ENCODE measurements around the gene IGF2R.
"Not testable (repeated sequence)": the region's sequence is repeated elsewhere in the genome, so short reads cannot be mapped to it uniquely, and the experiment has no call there.

Gene IGF2R

DNA sequence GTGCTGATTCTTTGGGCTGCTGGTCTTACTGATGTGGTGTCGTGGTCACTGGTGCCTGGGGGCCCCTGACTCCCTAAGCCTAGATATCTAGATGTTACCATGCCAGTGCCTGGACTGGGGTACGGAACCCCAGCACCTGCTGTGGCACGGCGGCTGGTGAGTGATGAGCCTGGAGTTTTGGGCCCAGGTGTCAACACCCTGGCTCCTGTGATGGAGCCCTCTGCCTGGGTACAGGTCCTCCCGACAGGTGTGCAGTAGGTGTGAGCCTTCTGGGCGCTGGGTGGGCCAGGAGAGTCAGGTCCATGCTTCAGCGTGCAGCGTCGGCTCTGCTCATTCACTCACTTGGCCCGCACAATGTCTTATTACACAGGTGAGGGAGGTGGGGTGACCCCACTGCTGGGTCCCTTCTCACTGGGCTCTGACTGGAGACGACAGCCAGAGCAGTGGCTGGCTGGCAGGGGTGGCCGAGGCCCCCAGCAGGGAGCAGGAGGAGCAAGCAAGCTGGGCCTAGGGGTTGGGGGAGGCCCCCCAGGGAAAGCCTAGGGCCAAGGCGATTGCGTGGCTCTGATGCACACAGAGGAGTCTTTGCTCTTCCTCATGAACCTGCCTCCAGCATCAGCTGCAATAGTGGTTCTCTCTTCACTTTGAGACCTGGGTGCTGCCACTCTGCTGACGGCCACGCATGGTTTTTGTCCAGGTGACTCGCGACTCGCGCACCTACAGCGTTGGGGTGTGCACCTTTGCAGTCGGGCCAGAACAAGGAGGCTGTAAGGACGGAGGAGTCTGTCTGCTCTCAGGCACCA lies 110.2 kb downstream of the IGF2R start:
- DNase-seq: no peak

DNA sequence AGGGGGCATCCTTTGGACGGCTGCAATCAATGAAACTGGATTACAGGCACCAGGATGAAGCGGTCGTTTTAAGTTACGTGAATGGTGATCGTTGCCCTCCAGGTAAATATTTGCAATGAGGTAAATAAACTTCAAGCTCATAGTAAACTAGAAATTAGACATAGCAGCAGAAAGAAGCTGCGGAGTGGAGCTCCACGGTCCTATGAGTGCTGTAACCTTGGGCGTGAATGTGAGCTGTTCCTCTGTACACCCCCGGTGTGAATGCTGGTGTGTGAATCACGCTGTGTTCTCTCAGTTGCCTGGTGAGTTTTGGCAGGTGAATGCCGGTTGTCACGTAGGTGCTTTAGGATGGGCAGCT lies 110.8 kb downstream of the IGF2R start:
- DNase-seq: no peak

DNA sequence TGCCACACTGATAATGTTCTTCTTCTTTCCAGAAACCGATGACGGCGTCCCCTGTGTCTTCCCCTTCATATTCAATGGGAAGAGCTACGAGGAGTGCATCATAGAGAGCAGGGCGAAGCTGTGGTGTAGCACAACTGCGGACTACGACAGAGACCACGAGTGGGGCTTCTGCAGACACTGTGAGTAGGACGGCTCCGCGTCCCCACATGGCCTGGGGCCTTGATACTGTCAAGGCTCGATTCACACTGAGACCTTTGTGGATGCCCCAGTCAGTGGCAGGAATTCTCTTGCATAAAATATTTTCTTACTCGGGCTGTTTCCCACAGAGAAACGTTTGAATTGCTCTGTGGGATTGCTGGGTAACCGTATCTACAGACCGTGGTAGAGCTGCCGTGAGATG lies 111.2 kb downstream of the IGF2R start:
- no peak for DNase-seq

DNA sequence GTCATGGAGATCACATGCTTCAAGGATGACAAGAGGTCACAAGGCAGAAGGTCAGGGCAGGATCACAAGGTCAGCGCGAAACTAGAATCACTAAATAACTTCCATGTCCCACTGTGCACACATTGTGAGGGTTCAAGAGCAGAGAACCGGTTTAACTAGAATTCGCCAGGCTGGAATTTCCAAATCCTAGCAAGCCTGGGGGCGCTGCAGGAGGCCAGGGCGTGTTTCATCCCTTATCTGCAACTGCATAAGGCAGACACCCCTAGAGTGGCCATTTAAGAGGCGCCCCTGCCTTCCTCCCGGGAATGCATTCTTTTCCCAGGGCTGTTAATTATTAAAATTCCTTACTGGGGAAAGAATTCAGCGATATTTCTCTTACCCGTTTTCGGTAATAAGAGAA lies 112.5 kb downstream of the IGF2R start:
- no peak for DNase-seq

DNA sequence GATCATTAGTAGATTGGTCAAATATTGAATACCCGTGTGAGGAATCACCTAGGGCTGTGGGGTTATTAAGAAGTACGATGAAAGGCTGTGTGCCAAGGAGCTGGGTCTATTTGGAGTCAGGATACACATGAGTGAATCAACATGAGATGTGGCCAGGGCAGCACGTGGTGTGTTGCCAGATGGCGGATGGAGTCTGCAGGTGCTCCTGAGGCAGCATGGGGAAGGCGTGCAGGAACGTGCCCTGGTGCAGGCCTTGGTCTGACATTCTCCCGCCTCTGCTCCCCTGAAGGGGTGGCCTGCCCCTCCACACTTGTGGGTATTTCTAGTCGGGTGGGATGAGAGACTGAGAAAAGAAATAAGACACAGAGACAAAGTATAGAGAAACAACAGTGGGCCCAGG lies 113.7 kb downstream of the IGF2R start:
- DNase-seq: no peak

DNA sequence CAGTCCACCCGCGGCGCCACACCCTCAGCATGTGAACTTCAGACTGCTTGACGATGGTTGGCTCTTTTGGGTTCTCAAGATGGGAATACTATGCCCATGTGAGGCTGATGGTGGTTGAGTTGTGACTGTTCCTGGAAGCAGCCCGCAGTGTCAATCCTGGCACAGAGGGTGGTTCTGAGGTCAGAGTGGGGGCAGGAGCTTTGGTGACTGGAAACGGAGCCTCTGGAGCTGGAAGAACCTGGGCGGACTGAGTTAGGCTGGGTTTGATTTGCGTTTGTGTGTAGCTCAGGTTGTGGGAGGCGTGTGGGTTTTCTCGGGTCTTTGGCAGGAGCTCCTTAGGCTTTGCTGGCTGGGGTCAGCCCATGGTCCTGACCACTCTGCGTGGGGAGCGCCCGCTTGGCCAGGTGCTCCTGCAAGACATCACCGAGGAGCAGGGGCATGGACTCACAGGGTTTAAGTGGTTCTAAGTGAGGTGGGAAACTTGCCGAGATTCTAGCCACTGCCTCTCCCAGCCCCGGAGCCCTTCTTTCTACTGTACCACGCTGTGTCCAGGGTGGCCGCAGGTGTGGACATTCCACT lies 115.4 kb downstream of the IGF2R start:
- DNase-seq: no peak

DNA sequence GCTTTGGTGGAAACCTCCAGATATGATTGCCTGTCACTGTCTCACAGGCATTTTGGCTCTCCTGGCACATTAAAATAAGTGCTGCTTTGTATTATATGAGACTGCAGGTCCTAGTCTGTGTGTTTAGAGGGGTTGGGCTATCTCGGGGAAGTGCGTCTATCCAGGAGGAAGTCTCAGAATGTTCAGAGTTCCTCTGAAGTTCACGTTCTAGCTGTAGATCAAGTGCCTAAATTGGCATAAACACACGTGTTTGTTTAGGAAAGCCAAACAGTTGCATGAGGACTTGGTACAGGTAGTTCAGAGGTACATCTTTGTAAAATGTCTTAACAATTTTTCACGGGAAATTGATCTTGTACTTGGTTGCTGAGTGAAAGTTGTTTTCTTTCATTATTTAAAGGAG lies 116.3 kb downstream of the IGF2R start:
- no peak for DNase-seq

DNA sequence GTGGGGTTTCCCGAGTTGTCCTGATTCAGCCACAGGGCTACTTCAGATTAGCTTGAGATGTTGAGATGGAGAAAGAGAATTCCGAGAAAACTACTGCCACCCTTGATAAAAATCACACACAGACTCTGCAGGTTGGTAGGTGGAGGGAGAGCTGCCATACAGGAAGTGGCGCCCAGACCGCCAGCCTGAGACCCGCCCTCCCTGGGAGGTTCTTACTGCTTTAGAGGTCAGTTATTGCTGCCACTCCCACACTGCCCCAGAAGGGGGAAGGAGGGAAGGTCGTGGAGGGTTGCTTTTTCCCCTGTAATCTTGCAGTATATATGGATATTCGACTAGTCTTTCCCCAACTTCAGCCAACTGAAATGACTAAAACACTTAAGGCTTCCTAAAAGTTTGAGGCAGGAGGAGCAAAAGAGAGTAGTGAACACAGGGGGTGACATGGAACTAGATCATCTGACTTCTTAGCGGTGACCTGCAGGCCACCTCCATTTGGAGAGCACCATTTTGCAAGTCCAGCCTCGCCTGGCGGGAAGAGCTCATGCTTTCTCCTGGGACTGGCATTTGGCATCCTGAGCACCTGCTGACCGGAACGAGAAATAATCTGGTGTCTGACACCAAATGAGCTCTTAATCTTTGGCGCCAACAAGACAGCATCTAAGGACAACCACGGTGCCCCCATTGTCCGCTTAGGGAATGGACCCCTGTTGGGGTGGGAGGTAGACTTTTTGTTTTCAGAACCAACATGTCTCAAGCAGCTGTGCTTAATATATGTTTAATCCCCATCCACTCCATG lies 117.0 kb downstream of the IGF2R start:
- no peak for DNase-seq

DNA sequence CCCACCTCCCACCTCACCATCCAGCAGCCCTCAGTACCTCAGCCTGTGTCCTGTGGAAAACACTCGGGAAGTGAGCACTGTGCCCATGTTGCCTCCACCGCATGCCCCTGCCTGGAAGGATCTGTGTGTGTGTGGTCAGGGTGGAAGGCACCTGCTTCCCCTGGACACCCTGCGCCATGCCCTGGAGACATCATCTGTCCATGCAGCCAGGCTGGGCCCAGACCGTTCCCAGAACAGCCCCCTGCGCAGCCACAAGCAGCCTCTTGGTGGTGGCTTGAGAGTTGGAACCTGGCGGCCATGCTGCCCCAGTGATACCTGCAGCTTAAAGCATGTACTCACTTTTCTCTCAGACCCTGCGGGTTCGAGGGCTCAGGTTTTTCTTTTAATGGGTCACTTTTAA lies 117.9 kb downstream of the IGF2R start:
- DNase-seq: no peak

DNA sequence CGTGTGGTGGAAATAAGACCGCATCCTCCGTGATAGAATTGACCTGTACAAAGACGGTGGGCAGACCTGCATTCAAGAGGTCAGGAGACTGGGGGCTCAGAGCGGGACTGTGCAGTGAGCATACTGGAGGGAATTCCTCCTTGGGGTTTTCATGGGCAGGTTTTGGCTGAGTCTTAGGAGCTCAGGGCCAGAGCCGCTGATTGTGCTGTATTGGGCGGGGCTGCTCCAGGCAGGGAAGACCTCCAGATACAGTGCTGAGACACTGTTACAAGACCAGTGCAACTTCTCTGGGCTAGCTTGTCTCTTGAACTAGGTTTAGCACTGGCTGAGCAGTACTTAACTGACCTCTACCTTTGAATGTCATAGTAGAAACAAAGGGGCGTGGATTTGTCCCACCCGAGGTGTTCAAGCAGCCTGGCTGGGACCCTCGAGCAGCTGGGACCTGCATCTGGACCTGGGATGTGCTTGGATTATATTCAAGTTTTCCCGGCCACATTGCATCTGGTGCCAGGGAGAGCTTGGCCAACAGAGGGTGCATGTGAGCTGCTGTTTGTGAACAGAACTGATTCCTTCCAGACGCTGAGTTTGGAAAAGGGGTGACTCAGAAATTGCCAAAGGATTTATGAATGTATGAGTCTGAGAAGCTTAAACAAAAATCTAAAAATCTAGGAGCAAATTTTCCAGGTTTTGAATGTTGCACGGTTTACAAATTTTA lies 119.3 kb downstream of the IGF2R start:
- no peak for DNase-seq

DNA sequence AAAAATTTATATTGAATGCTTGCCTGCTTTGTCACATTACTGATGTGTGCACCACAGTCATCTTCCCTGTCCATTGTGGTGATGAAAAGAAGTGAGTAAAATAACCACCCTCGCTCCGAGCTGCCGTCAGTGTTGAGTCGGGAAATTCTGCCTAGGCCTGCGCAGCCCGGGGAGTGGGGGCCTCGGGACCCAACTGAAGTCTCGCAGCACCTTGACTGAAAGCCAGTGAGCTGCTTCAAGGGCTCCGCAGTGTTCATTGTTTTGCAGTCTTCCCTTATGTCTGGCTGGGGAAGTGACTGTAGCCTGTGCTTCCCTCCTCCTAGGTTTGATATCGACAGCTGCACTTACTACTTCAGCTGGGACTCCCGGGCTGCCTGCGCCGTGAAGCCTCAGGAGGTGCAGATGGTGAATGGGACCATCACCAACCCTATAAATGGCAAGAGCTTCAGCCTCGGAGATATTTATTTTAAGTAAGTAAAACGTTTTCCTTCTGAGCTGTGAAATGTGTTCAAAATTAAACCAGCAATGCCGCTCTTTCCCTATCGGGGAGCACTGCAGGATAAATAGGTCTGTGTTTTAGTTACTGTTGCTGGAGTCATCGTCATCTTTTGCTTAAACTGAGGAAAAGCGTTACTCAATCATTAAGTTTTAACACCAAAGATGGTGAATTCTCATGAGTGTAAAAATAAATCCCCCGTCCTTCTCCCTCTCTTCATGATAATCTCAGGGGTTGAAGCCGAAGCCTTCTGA lies 120.1 kb downstream of the IGF2R start:
- DNase-seq: no peak

DNA sequence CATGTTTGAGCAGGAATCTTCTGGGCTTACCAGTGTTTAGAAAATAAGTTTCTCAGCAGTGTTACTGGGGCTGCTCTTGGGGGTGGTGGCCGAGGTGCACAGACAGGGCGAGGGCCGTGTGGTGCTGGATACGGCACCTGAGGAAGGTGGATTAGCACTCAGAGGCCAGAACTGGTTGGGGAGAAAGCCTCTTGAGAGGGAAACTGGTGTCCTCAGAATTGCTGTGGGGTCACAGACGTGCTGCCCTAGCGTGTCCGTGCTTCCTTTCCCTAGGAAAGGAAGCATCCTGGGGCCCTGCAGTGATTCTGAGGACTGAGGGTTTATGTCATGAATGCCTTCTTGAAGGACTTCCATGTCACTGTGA lies 120.6 kb downstream of the IGF2R start:
- no peak for DNase-seq

DNA sequence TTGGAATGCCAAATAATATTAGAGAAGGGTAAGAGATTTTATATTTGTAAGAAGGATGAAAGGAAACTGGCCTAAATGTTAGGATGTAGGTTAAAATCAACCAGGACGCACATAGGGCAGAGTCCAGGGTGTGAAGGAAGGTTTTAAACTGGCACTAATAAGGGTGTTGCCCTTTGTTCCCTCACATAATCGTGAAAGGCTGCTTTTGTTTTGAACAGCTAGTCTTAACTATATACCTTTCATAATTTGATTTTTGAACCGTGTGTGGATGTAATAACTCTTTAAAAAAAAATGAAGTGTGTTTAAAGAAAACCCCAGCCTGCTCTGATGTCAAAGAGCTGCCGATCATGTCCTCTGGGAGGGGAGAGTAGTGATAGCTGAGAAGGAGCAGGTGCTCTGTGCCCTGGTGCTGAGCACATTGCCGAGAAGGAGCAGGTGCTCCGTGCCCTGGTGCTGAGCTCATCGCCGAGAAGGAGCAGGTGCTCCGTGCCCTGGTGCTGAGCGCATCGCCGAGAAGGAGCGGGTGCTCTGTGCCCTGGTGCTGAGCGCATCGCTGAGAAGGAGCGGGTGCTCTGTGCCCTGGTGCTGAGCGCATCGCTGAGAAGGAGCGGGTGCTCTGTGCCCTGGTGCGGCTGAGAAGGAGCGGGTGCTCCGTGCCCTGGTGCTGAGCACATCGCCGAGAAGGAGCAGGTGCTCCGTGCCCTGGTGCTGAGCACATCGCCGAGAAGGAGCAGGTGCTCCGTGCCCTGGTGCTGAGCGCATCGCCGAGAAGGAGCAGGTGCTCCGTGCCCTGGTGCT lies 121.8 kb downstream of the IGF2R start:
- DNase-seq: not testable (repeated sequence)

DNA sequence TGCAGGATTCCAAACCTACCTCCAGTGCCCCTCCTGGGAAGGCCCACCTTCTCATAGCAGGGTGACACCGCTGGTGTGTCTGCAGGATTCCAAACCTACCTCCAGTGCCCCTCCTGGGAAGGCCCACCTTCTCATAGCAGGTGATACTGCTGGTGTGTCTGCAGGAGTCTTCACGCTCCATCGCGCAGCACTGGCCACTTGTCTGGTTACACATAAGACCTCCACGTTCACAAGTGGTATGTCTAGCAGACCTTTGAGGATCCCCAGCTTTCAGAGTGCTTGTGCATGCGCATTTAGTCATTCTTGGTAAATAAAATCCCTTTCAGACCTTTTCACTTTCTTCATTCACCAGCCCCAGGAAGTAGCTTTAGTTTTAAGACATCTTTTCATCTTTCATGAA lies 123.3 kb downstream of the IGF2R start:
- DNase-seq: not testable (repeated sequence)

DNA sequence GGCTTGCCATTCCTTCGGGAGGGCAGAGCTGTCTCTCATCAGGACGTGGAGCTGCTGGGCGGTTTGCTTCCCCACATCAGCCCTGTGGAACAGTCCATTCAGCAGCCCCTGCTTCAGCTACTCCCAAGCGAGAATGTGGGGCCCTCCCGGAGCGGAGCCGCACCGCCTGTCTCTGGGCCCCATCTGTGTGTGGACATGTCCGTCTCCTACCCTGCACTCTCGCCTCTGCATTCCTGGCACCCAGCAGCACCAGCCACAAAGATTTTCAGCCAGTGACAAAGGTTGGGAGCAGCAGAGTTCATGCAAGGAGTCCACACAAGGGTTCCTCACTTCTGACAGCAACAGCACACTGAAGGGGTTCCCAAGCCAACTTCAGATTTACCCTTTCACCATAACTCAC lies 123.7 kb downstream of the IGF2R start:
- no peak for DNase-seq

DNA sequence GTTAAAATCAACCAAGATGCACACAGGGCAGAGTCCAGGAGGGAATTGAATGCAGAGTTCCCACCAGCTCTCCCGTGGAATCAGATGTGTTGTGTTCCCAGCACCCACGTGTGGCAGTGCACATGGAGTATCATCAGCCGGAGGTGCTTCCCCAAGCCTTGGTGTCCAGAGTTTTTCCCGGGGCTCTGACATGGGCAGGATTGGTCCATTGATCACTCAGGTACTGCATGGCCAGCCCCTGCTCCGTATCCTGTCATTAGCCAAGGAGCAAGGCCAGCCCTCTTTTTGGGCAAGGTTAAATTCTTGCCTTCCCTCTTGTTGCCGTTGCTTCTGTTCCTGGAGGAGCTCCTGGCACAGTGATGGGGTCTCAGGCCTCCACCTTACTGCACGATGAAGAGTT lies 124.2 kb downstream of the IGF2R start:
- DNase-seq: no peak

DNA sequence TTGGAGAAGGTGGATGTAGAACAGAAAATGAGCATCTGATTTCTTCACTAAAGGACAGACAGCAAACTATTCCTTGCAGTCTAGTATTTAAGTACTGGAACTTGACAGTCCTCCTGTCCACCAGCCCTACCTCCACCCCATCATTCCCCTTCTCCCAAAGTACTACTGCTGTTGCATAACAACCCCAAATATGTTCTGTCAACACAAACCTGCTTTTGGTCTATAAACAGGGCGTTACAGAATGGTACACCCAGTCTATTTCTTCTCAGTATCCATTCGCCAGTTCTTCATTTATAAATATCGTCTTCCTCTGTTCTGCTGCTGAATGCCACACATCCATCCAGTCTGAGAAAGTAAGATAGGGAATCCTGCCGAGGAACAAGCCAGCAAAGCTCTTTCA lies 125.1 kb downstream of the IGF2R start:
- no peak for DNase-seq

DNA sequence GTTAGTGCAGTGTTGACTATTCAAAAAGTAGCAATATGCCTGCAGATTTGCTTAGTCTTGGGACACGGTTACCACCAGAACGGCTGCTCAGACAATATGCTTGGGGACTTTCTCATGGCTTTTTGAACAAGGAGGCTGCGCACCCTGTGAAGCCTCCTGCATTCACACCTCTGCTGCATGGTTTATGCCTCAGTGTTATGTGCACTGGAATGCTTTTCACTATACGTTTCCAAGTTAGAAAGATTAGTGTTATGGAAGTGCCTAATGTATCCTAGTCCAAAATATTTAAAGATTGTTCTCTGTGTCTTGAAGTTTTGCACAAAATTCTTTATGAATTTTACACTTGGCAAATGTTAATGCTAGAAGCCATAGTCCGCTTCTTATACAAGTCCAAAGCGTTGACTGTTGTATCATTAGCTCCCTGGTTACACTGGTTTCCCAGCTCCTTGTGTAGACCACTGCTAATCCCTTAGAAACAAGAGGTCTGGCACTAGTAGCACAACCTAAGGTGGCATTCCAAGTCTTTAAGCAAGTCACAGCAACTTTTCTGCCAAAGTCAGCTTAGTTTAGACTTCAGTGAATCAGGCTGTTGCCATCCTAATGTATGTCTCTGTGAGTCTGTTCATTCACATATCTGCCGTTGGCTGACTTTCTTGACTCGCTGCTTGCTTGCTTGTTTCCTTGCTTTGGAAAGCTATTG lies 126.4 kb downstream of the IGF2R start:
- no peak for DNase-seq

DNA sequence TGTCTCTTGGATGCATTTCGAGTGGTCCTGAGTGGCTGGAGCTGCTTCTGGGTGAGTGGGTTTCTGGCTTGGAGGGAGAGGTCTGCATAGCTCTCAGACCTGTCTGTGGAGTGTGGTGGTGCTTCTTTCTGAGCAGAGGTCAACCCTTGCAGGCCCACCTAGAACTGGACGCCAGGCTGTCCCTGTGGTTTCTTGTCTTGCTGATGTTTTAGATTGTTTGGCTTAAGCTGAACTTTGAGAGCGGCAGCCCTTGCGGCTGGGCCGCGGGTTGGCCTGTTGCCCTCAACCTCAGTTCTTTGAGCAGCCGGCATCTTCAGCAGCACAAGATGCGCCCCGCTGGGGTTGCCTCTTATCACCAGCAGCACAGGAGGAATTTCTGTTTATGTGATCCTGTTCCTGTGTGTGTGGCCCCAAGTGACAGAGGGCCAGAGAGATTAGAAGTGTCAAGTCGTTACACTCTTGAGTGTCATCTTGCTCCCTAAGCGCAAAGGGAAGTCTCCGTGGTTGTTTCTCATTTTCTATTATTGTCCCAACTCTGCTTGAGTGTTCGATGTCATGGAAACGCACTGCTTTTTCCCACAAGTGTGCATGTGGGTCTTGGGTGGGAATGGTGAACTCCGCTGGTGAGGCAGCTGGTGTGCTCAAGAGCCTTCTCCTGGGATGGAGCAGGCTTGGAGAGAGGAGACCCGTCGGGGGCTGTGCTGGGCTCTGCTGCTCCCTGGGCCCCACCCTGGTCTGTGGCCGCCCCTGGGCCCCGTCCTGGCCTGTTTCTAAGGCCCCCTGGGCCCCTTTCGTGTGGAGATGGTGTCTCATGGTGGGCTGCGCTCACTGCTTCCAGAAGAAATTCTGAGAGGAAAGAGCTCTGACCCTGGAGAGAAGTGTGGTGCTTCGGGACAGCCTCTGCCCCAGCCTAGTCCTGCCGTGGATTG lies 132.7 kb downstream of the IGF2R start:
- DNase-seq: no peak

DNA sequence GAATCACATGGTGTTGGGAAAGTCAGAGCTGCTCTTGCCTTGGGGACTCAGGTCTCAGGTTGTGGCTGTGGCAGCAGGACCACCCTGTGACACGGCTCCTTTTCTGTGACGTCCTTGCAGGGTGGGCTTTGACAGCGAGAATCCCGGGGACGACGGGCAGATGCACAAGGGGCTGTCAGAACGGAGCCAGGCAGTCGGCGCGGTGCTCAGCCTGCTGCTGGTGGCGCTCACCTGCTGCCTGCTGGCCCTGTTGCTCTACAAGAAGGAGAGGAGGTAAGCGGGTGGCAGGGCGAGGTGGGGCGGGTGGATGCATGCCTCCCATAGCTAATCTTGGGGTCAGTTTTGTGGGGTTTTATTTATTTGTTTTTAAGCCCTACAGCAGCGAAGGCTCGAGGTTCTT lies 133.5 kb downstream of the IGF2R start:
- no peak for DNase-seq
